BJ (cell line): ENCODE results near the gene RPS24. TPM values are rescaled to one million over a fixed set of nuclear protein-coding genes. Genes with fewer than 3 reads are reported as not detected.

Source experiments
- CTCF ChIA-PET: fragments of 350-600 bp; formaldehyde crosslinking; extraction: SDS; loops from one replicate; lab custom pipeline; 2021; ENCODE audit warnings: antibody characterized with exemption, inconsistent platforms; lab: Yijun Ruan, JAX
- POLR2A ChIA-PET: fragments of 300-600 bp; sonication (Branson Sonifier 250); formaldehyde crosslinking; extraction: SDS; loops from one replicate; lab custom pipeline; 2021; ENCODE audit warnings: antibody characterized with exemption; lab: Charles Lee
- DNase-seq: peaks from one replicate; pipeline ENCODE4 v3.0.0-alpha.2; 2011; ENCODE audit warnings: low read depth
- H3K27me3 ChIP-seq: 2 replicates; pipeline ENCODE4 v1.6.0; 2011; ENCODE audit warnings: low read length; ENCODE audit not compliant: control insufficient read depth, insufficient read depth
- H3K36me3 ChIP-seq: 2 replicates; pipeline ENCODE4 v1.5.1; 2011; ENCODE audit warnings: low read length; ENCODE audit not compliant: control insufficient read depth, insufficient read depth
- H3K4me3 ChIP-seq: 2 replicates; pipeline ENCODE4 v1.5.1; 2011; ENCODE audit warnings: low read depth, mild to moderate bottlenecking, control low read depth, low read length
- CTCF ChIP-seq: IDR thresholded peaks from 2 replicates; pipeline ENCODE4 v1.5.1; 2011; ENCODE audit warnings: low read depth, mild to moderate bottlenecking, control low read depth, inconsistent platforms, low read length, moderate library complexity; ENCODE audit not compliant: insufficient read depth
- polyA plus RNA-seq: library from polyadenylated mRNA; depleted of rRNA; stranded (reverse); fragments of >200 nt; gene quantifications from 2 replicates; pipeline ENCODE4 v1.2.3, GENCODE V29; 2011; rRNA removed

The RPS24 gene
- polyA plus RNA-seq, 1 experiment: 967 TPM

- no peak overlapping the region for H3K4me3 ChIP-seq
- POLR2A ChIA-PET: no interaction called here
- CTCF ChIA-PET: interaction anchor here (1.0 kb wide), 2 partner anchors 30 to 31 kb away, joined by 3 to 4 read pairs; no protein-coding TSS in a partner anchor
- H3K27me3 ChIP-seq: no peaks in the 10 kb centered on the region
- DNase-seq: no peak
- no peak for TF ChIP-seq CTCF
- no peaks in the 10 kb centered on the region for H3K36me3 ChIP-seq
Measured at GRCh38 chr10:78078539-78079330, 45.1 kb downstream of the RPS24 start.

GRCh38 chr10:78079411-78079810 lies 45.7 kb downstream of the RPS24 start:
- TF ChIP-seq CTCF: no peak
- Histone ChIP-seq H3K27me3 (no peaks in the 10 kb centered on the region), H3K36me3 (no peaks in the 10 kb centered on the region), H3K4me3 (no peak overlapping the region)
- no peak for DNase-seq
- ChIA-PET CTCF (no interaction called here), POLR2A (no interaction called here)

- CTCF ChIA-PET: no interaction called here
- H3K27me3 ChIP-seq: no peaks in the 10 kb centered on the region; the same call in 1 of the 2 replicates
Measured at GRCh38 chr10:78081292-78081691, 47.6 kb downstream of the RPS24 start.

GRCh38 chr10:78082636-78083035 lies 49.0 kb downstream of the RPS24 start:
- H3K4me3 ChIP-seq: no peak overlapping the region
- ChIA-PET POLR2A (no interaction called here), CTCF (interaction anchor here (0.8 kb wide), 1 partner anchor 21 kb away, joined by 3 read pairs; no protein-coding TSS in a partner anchor)
- no peaks in the 10 kb centered on the region for H3K36me3 ChIP-seq
- no peak for DNase-seq
- no peaks in the 10 kb centered on the region; the same call in 1 of the 2 replicates for H3K27me3 ChIP-seq
- no peak for TF ChIP-seq CTCF

More at GRCh38 chr10:78081292-78081691, 47.6 kb downstream of the RPS24 start:
- no peak for DNase-seq
- TF ChIP-seq CTCF: no peak
- no peaks in the 10 kb centered on the region for H3K36me3 ChIP-seq
- H3K4me3 ChIP-seq: no peak overlapping the region
- POLR2A ChIA-PET: no interaction called here

Other genes with a start within 250 kb of the RPS24 start
- 13.4 and 21.9 TPM in 2 replicates for gene DLG5, start 107.1 kb upstream of the RPS24 start, polyA plus RNA-seq
- 12.1 and 12.7 TPM in 2 replicates for gene POLR3A, start 4.3 kb upstream of the RPS24 start, polyA plus RNA-seq